ENCODE data around the gene ABCC8.

GRCh38 chr11:17462940-17463339 lies 13.7 kb downstream of the ABCC8 start:
- TF ChIP-seq CTCF (conservative IDR thresholded peaks at IDR 0.05; ENCODE audit: low read depth, low read length) (no peak), EZH2 (IDR thresholded peaks at IDR 0.05; ENCODE audit: borderline replicate concordance, low read depth, low read length, poor library complexity, severe bottlenecking) (no peak)
